Uterus (tissue), 4 donors: Measurements from ENCODE around the gene KDM1A. TPM values are rescaled to one million over a fixed set of nuclear protein-coding genes. Genes with fewer than 3 reads are reported as not detected.

Source experiments
- DNase-seq, 2 donors: peaks; one replicate each; pipeline ENCODE4 v3.0.0-alpha.2; 2019 to 2020
- H3K27ac ChIP-seq, 2 donors: fragments of 200-600 bp; sonication (generic); 1 replicate in 1 of 2; 2 replicates in 1 of 2; pipeline ENCODE4 v1.5.1; 2016 to 2018
- H3K27me3 ChIP-seq, 2 donors: fragments of 200-600 bp; sonication (generic); one replicate each; pipeline ENCODE4 v1.5.1; 2018 to 2019; ENCODE audit warnings: control low read depth in 1 of 2
- H3K36me3 ChIP-seq, 2 donors: fragments of 200-600 bp; sonication (generic); one replicate each; pipeline ENCODE4 v1.5.1; 2019; ENCODE audit warnings: control low read depth in 1 of 2
- H3K4me1 ChIP-seq, 2 donors: fragments of 200-600 bp; sonication (generic); one replicate each; pipeline ENCODE4 v1.5.1; 2018 to 2019; ENCODE audit warnings: control low read depth in 1 of 2
- H3K4me3 ChIP-seq, 2 donors: fragments of 200-600 bp; sonication (generic); 1 replicate in 1 of 2; 2 replicates in 1 of 2; pipeline ENCODE4 v1.5.1; 2018 to 2019; ENCODE audit warnings: mild to moderate bottlenecking in 1 of 2
- H3K9me3 ChIP-seq, 2 donors: fragments of 200-600 bp; sonication (generic); one replicate each; pipeline ENCODE4 v1.5.1; 2019; ENCODE audit warnings: control low read depth in 1 of 2
- CTCF ChIP-seq, 4 experiments: fragments of 200-600 bp in 2 of 4; fragments of 450-650 bp in 2 of 4; sonication (generic) in 2 of 4; IDR thresholded peaks; one replicate each; pipeline ENCODE4 v1.5.1; 2016 to 2019; ENCODE audit warnings: antibody characterized with exemption in 4 of 4, mild to moderate bottlenecking in 2 of 4, moderate library complexity in 1 of 4
- POLR2A ChIP-seq, 2 donors: fragments of 450-650 bp; IDR thresholded peaks; one replicate each; pipeline ENCODE4 v1.6.1; 2016; ENCODE audit warnings: antibody characterized with exemption in 2 of 2, mild to moderate bottlenecking in 1 of 2, moderate library complexity in 1 of 2
- intact Hi-C: fragments of 100-400 bp; cut with DNase I; formaldehyde crosslinking; loops from one replicate; pipeline ENCODE4 v1.15.1; 2023; ENCODE audit warnings: low total_unique reads
- total RNA-seq, 4 donors: library from RNA; depleted of rRNA in 3 of 4; stranded (reverse); fragments of >200 nt in 3 of 4; gene quantifications; one replicate each; pipeline versions ENCODE4 v1.1.0 to v1.2.4, GENCODE V29; 2014 to 2023
- donor health status: DM: yes; HTN: yes; CAD: no.

Gene KDM1A
- total RNA-seq, 4 donors from 2014 or later = 31.5 to 137 (median 57.3) TPM

- Histone ChIP-seq H3K4me1 (no peaks in the 10 kb centered on the region), H3K36me3 (no peaks in the 10 kb centered on the region), H3K27ac (no peak overlapping the region), H3K27me3 (no peaks in the 10 kb centered on the region), H3K9me3 (no peaks in the 10 kb centered on the region), H3K4me3 (no peak overlapping the region)
- DNase-seq = no peak
- TF ChIP-seq POLR2A (IDR thresholded peaks at IDR 0.05) = no peak
- TF ChIP-seq CTCF (IDR thresholded peaks at IDR 0.05) = no peak
- intact Hi-C loops = no loop called here
These were observed 24.8 kb downstream of the KDM1A start for GRCh38 chr1:23044035-23044434.

GRCh38 chr1:23050201-23050600, 30.9 kb downstream of the KDM1A start:
- Histone ChIP-seq H3K27ac (no peak overlapping the region), H3K4me1 (no peaks in the 10 kb centered on the region), H3K9me3 (no peaks in the 10 kb centered on the region), H3K4me3 (no peak overlapping the region), H3K27me3 (no peaks in the 10 kb centered on the region), H3K36me3 (no peaks in the 10 kb centered on the region)
- intact Hi-C loops = no loop called here
- TF ChIP-seq CTCF (IDR thresholded peaks at IDR 0.05) (no peak), POLR2A (IDR thresholded peaks at IDR 0.05) (no peak)
- DNase-seq = no peak

GRCh38 chr1:23051290-23051909, 32.1 kb downstream of the KDM1A start:
- Histone ChIP-seq H3K4me3 (no peak overlapping the region), H3K36me3 (no peaks in the 10 kb centered on the region), H3K9me3 (no peaks in the 10 kb centered on the region), H3K27me3 (no peaks in the 10 kb centered on the region), H3K4me1 (no peaks in the 10 kb centered on the region), H3K27ac (no peak overlapping the region)
- TF ChIP-seq CTCF (IDR thresholded peaks at IDR 0.05) (no peak), POLR2A (IDR thresholded peaks at IDR 0.05) (no peak)
- no peak for DNase-seq
- intact Hi-C loops = no loop called here

- no peak overlapping the region for H3K27ac ChIP-seq
- intact Hi-C loops = no loop called here
- no peaks in the 10 kb centered on the region for H3K36me3 ChIP-seq
- DNase-seq = no peak
- H3K27me3 ChIP-seq = no peaks in the 10 kb centered on the region
- no peaks in the 10 kb centered on the region for H3K9me3 ChIP-seq
- TF ChIP-seq CTCF (IDR thresholded peaks at IDR 0.05) (no peak), POLR2A (IDR thresholded peaks at IDR 0.05) (no peak)
- H3K4me1 ChIP-seq = no peaks in the 10 kb centered on the region
- no peak overlapping the region for H3K4me3 ChIP-seq
These were observed 38.0 kb downstream of the KDM1A start for GRCh38 chr1:23057301-23057700.

GRCh38 chr1:23062271-23062670, 43.0 kb downstream of the KDM1A start:
- H3K4me3 ChIP-seq = no peak overlapping the region
- H3K27ac ChIP-seq = no peak overlapping the region
- H3K27me3 ChIP-seq = no peaks in the 10 kb centered on the region
- no peaks in the 10 kb centered on the region for H3K9me3 ChIP-seq
- no peak for DNase-seq
- H3K4me1 ChIP-seq = no peaks in the 10 kb centered on the region
- TF ChIP-seq POLR2A (IDR thresholded peaks at IDR 0.05) = no peak
- TF ChIP-seq CTCF (IDR thresholded peaks at IDR 0.05) = no peak
- no peaks in the 10 kb centered on the region for H3K36me3 ChIP-seq
- intact Hi-C loops = no loop called here
